HG03175 (cell line): ENCODE results near the gene ARHGEF7.
A peak's percentile ranks its signal among the peaks of the same experiment; 100 is the strongest.

Experiments used
- ATAC-seq: cut with Tn5 transposase; IDR thresholded peaks from one replicate; pipeline ENCODE4 v1.9.1; 2021; ENCODE audit warnings: mild to moderate bottlenecking, moderate library complexity; ENCODE audit not compliant: unreplicated experiment

Gene ARHGEF7

GRCh38 chr13:111131611-111132010 lies 16.5 kb downstream of the ARHGEF7 start:
- no peak for ATAC-seq

- no peak for ATAC-seq
These were observed 17.8 kb downstream of the ARHGEF7 start for GRCh38 chr13:111132948-111133347.

GRCh38 chr13:111139452-111139851 lies 24.3 kb downstream of the ARHGEF7 start:
- ATAC-seq = no peak

- ATAC-seq = no peak
These were observed 24.9 kb downstream of the ARHGEF7 start for GRCh38 chr13:111139873-111140561.

GRCh38 chr13:111140562-111141105 lies 25.5 kb downstream of the ARHGEF7 start:
- ATAC-seq = no peak

GRCh38 chr13:111142472-111142871 lies 27.4 kb downstream of the ARHGEF7 start:
- ATAC-seq = no peak

GRCh38 chr13:111143865-111144540 lies 28.9 kb downstream of the ARHGEF7 start:
- no peak for ATAC-seq

GRCh38 chr13:111145071-111145470 lies 30.0 kb downstream of the ARHGEF7 start:
- ATAC-seq = no peak

GRCh38 chr13:111145506-111145905 lies 30.4 kb downstream of the ARHGEF7 start:
- no peak for ATAC-seq

- no peak for ATAC-seq
These were observed 37.7 kb downstream of the ARHGEF7 start for GRCh38 chr13:111152844-111153243.

GRCh38 chr13:111153279-111153976 lies 38.3 kb downstream of the ARHGEF7 start:
- peak; percentile 90 for ATAC-seq

GRCh38 chr13:111153977-111154332 lies 38.8 kb downstream of the ARHGEF7 start:
- ATAC-seq = peak; percentile 49

GRCh38 chr13:111156421-111156820 lies 41.3 kb downstream of the ARHGEF7 start:
- no peak for ATAC-seq

GRCh38 chr13:111158136-111158805 lies 43.2 kb downstream of the ARHGEF7 start:
- no peak for ATAC-seq

- no peak for ATAC-seq
These were observed 44.5 kb downstream of the ARHGEF7 start for GRCh38 chr13:111159362-111160320.

GRCh38 chr13:111160648-111161047 lies 45.5 kb downstream of the ARHGEF7 start:
- ATAC-seq = no peak

- ATAC-seq = peak; percentile 50
These were observed 46.8 kb downstream of the ARHGEF7 start for GRCh38 chr13:111161601-111162600.

GRCh38 chr13:111165241-111166010 lies 50.3 kb downstream of the ARHGEF7 start:
- ATAC-seq = peak; percentile 48
